OCI-M2 (cell line): Measurements from ENCODE around the gene FAM221B.
A peak's percentile ranks its signal among the peaks of the same experiment; 100 is the strongest.

Source experiments
- DNase-seq: peaks from one replicate; lab custom pipeline; 2025; ENCODE audit not compliant: unreplicated experiment; lab: John Stamatoyannopoulos, UW

FAM221B gene

GRCh38 chr9:35792024-35792813 lies 36.3 kb downstream of the FAM221B start:
- DNase-seq = no peak

- DNase-seq = no peak
These were observed 37.1 kb downstream of the FAM221B start, which contains the start of gene NPR2 for GRCh38 chr9:35791297-35791921. TSS of gene NPR2 (plus strand) at chr9:35791591. CDS start at chr9:35792409, 818 bp downstream.

- no peak for DNase-seq
These were observed 37.9 kb downstream of the FAM221B start for GRCh38 chr9:35790385-35791296.

DNA sequence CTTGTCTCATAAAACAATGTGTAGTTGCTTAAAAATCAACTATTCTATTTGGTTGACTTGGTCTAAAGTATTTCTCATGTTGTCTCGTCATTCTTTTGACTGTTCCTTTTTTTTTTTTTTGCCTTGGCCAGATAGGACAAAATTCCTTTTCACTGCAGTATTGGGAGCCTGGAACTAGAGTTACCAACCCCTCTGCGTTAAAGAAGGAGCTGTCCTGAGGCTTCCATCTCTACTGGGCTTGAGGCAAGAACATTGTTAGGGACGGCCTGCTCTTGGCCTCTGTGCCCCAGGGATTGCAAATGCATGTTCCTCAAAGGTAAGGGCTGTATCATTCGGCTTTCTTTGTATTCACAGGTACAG lies 38.5 kb downstream of the FAM221B start:
- peak; percentile 25 for DNase-seq

DNA sequence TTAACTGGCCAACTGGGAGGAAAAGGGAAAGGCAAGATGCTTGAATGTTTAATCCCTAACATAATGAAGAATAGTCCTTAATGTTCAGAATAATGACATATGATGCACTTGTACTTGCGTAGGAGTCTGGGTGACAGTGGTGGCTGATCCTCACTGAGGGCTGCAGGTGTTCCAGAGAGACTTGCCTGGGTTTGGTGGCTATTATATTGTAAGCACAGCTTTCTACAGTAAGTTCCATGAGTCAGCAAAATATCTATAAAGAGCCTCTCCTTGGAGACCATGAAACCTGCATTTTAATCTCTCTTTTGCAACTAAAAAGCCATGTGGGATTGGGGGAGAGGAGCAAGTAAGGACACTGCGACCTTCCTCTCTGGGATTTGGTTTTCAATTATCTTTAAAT lies 39.0 kb downstream of the FAM221B start:
- no peak for DNase-seq

GRCh38 chr9:35783418-35783817 lies 45.1 kb downstream of the FAM221B start:
- no peak for DNase-seq

DNA sequence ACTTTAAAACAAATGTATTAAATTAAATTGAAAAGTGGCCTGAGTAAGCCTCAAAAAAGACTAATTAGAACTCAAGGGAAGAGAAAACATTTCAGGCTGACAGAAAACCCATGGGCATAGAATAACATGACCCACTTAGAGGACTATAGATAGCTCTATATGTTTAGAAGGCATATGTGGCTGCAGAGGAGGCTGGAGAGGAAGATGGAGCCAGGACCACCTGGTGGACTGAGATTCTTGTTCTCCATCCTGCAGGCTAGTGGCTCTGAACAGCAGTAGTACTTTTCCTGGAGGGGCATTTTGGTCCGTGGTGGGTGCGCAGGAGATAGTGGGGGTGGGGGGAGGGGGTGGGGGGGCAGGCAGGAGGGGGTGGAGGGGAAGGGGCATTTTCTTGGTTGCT lies 47.5 kb downstream of the FAM221B start:
- DNase-seq = no peak

DNA sequence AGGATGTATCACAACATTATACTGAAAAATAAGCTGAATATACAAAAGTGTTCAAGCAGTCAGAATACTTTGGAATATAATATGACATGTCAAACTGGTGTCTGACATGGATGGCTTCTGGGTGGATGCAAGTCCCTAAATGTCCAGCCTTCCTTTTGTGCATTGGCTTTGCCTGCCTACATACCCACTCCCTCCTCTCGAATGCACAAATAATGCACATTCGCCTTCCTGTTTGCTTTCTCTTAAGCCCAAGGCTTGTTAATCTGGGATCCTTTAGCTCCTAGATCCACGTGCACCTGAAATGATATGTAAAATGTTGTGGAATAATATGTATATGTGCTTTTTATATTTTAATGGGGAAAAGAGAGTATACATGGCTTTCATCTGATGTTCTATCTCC lies 50.0 kb downstream of the FAM221B start:
- no peak for DNase-seq

GRCh38 chr9:35776018-35776417 lies 52.5 kb downstream of the FAM221B start:
- no peak for DNase-seq

- DNase-seq = no peak
These were observed 53.5 kb downstream of the FAM221B start for GRCh38 chr9:35774907-35775635.

- no peak for DNase-seq
These were observed 56.6 kb downstream of the FAM221B start for GRCh38 chr9:35771943-35772342.

DNA sequence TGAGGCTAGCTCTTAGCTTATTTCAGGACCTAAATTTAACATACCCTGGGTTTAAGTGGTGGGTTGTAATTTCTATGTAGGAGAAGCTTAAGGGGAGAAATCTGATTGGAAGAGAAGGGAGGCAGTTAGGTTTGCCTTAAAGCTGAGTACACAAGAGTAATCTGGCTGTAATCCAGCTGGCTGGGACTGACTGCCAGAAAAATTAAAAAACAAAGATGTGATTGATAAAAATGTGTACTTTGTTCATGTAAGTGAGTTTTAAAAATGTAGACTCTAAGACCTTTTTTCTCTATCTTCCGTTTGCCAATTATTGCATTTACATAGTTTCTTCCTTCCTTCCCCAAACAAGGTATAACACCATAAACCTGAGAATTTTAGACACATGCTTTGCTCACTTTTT lies 57.0 kb downstream of the FAM221B start:
- no peak for DNase-seq

DNA sequence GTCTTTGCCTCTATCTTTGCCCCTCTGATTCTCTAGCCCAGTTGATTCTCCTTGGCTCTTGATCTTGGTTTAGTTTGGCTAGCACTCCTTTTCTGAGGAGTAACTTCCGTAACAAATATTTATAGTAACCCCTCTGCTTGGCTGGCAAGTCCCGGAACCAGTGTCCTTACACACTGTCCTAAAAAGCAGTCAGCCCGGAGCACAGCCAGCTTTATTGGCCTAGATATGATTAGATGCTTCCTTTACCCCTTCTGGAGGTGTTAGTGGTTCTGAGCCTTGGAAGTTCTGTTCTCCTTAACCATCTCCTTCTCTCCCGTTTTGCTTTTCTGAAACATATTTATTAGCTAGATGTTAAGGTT lies 57.5 kb downstream of the FAM221B start:
- no peak for DNase-seq

- DNase-seq = no peak
These were observed 58.8 kb downstream of the FAM221B start for GRCh38 chr9:35769763-35770162.

DNA sequence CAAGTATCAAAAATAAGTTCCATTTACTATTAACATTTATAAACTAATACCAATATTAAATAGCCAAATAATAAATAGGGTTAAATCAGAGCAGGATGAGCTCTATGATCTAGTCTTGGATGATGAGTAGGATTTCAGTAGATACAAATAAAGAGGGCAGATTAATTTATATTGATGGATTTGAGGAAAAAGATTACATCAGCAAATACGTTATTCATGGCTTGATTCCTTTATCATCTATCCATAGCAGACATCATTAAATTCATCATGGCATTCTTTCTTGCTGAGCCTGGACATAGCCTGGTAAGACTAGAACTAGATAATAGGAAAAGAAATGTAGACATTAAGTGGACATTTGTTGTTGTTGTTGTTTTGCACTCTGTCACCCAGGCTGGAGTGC lies 61.1 kb downstream of the FAM221B start:
- no peak for DNase-seq

DNA sequence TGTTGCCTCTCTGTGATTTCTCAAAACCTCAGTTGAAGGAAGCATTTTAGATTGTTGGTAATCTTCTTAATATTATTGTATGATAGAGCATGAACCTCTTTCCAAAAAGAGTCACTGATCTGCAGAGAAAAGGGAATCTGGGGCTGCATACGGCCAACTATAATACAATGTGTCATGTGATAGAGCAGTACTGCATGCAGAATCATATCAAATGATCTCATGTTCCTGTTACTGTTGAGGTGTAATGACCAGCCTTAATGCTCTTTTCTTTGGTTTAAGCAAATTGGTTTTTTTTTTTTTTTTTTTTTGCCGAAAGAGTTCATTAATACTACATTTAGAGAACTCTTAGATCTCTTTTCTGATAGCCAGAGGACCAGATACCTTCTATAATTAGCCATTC lies 61.5 kb downstream of the FAM221B start:
- DNase-seq = no peak
